Activated CD4-positive, alpha-beta T cell treated with anti-CD3 and anti-CD28 coated beads, Interleukin-2, amount 10 ng/mL, durations not matched to agents 24 days and 14 days (primary cell): ENCODE results near the gene PTPRQ. TPM values are rescaled to one million over a fixed set of nuclear protein-coding genes. Genes with fewer than 3 reads are reported as not detected.

ENCODE experiments used
- DNase-seq: peaks from one replicate; pipeline ENCODE4 v3.0.0; 2022
- H3K27ac Mint-ChIP-seq: one replicate; pipeline ENCODE4 v1.8.0; 2022; ENCODE audit warnings: mild to moderate bottlenecking, mixed read lengths
- H3K27me3 Mint-ChIP-seq: one replicate; pipeline ENCODE4 v1.8.0; 2022; ENCODE audit warnings: mixed read lengths
- H3K36me3 Mint-ChIP-seq: one replicate; pipeline ENCODE4 v1.8.0; 2022; ENCODE audit warnings: low read depth, mild to moderate bottlenecking, mixed read lengths
- H3K4me1 Mint-ChIP-seq: one replicate; pipeline ENCODE4 v1.8.0; 2021; ENCODE audit warnings: mixed read lengths
- H3K4me3 Mint-ChIP-seq: one replicate; pipeline ENCODE4 v1.8.0; 2022; ENCODE audit warnings: mild to moderate bottlenecking, moderate library complexity, mixed read lengths
- H3K9me3 Mint-ChIP-seq: one replicate; pipeline ENCODE4 v1.8.0; 2021; ENCODE audit warnings: mixed read lengths
- intact Hi-C: fragments of 100-400 bp; cut with micrococcal nuclease; formaldehyde crosslinking; loops from one replicate; pipeline ENCODE4 v1.15.1; 2023
- total RNA-seq: library from RNA; stranded (reverse); gene quantifications from 2 replicates; pipeline ENCODE4 v1.2.3, GENCODE V29; 2022

Gene PTPRQ
- total RNA-seq, 1 donor from 2014 or later = not detected

DNA sequence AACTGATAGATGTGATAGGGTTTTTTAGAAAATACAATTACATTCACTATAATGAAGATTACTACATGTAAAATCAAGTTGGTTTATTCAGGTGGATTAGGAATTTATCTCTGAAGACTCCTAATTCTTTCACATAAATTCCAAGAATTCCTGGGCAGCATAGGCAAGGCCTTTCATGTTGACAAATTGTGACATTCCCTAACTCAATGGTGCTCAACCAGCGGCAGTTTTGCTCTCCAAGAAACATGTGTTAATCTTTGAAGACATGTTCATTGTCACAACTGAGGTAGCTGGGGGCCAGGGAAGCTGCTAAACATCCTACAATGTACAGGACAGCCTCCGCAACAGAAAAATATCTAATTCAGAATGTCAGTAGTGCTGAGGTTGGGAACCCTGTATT, 46.3 kb downstream of the PTPRQ start:
- Mint-ChIP-seq H3K27ac (no peak overlapping the region), H3K4me1 (no peaks in the 10 kb centered on the region), H3K27me3 (no peaks in the 10 kb centered on the region), H3K36me3 (no peaks in the 10 kb centered on the region), H3K9me3 (no peaks in the 10 kb centered on the region), H3K4me3 (no peak overlapping the region)
- intact Hi-C loops = no loop called here
- no peak for DNase-seq

DNA sequence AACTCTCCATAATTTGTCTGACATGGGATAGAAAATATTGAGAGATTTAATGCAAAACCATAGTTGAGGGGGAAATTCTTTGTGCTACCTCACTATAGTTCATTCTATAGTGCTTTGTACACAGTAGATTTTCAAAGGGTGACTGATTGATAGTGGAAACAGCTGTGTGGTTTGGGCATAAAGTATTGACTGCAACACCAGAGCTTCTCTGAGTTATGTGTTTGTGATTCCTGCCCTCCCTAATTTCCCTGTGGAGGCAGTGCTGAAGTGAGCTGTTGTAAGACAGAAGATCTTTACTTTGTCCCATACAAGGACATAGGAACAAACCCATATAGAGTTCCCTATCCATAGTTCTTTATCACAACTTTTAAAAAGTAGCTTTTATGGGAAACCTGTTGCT, 47.1 kb downstream of the PTPRQ start:
- H3K27ac Mint-ChIP-seq = no peak overlapping the region
- H3K4me3 Mint-ChIP-seq = no peak overlapping the region
- intact Hi-C loops = no loop called here
- H3K27me3 Mint-ChIP-seq = no peaks in the 10 kb centered on the region
- no peak for DNase-seq
- no peaks in the 10 kb centered on the region for H3K36me3 Mint-ChIP-seq
- no peaks in the 10 kb centered on the region for H3K4me1 Mint-ChIP-seq
- H3K9me3 Mint-ChIP-seq = no peaks in the 10 kb centered on the region

DNA sequence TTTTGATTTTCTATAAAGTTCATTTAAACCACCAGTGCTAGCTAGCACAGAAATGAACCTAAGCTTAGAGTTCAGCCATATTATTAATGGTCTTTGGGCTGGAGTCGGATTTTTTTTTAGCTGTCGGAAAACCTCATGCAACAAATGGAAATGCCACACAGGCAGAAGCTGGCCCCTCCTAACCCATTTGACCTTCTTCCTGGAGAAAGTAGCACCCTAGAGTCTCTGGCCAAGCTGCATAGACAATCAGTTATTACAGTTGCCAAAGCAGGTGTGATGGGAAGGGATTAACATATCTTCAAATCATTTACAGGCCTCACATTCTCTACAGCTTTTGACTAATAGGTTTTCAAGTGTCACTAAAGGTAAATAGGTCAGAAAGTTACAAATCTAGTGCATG, 49.4 kb downstream of the PTPRQ start:
- no peaks in the 10 kb centered on the region for H3K36me3 Mint-ChIP-seq

DNA sequence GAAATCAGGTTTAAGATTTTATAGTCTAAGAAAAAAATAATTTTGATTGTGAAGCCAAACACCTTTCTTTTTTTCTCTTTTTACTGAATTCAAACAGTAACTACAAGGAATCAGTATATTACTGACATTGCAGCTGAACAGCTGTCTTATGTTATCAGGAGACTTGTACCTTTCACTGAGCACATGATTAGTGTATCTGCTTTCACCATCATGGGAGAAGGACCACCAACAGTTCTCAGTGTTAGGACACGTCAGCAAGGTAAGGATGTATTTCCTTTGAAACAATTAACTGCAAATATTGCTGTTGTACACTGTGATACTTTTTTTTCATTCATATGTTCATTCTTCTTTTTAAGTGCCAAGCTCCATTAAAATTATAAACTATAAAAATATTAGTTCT, 50.8 kb downstream of the PTPRQ start:
- intact Hi-C loops = no loop called here
- no peaks in the 10 kb centered on the region for H3K36me3 Mint-ChIP-seq
- no peaks in the 10 kb centered on the region for H3K27me3 Mint-ChIP-seq
- H3K9me3 Mint-ChIP-seq = no peaks in the 10 kb centered on the region
- no peaks in the 10 kb centered on the region for H3K4me1 Mint-ChIP-seq
- no peak overlapping the region for H3K4me3 Mint-ChIP-seq
- no peak overlapping the region for H3K27ac Mint-ChIP-seq
- DNase-seq = no peak

More for the DNA sequence above, 49.4 kb downstream of the PTPRQ start:
- DNase-seq = no peak
- Mint-ChIP-seq H3K4me3 (no peak overlapping the region), H3K27me3 (no peaks in the 10 kb centered on the region), H3K9me3 (no peaks in the 10 kb centered on the region), H3K4me1 (no peaks in the 10 kb centered on the region), H3K27ac (no peak overlapping the region)
- intact Hi-C loops = no loop called here

DNA sequence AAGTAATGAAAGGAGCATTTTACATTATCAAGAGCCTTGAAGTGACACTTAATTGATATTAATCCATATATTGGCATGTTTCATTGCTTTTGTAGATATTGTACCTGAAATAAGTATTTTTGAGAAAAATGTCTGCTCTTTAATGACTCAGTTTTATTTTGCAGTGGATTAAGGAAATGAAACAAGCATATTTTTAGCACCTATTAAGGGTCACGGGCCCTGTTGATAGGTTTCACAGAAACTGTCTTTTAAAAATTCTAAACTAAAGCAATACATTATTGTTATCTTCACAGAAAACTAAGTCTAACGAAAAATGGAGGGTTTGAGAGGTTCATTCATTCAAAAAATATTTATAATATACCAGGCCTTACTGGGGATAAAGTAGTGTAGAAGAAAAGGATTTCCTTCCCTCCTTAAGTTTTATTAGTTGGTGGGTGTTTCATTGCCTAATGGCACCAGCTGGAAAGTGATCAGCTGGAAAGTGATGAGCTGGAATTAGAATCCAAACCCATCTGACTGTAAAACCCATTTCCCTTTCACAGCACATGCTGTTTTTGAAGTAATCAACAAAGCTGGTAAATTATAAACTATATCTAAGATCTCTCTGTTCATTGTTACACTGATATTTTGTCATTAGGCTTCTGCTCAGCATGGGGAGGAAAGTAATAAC, 54.2 kb downstream of the PTPRQ start:
- Mint-ChIP-seq H3K4me3 (no peak overlapping the region), H3K9me3 (no peaks in the 10 kb centered on the region), H3K4me1 (no peaks in the 10 kb centered on the region), H3K36me3 (no peaks in the 10 kb centered on the region), H3K27ac (no peak overlapping the region), H3K27me3 (no peaks in the 10 kb centered on the region)
- intact Hi-C loops = no loop called here
- DNase-seq = no peak

DNA sequence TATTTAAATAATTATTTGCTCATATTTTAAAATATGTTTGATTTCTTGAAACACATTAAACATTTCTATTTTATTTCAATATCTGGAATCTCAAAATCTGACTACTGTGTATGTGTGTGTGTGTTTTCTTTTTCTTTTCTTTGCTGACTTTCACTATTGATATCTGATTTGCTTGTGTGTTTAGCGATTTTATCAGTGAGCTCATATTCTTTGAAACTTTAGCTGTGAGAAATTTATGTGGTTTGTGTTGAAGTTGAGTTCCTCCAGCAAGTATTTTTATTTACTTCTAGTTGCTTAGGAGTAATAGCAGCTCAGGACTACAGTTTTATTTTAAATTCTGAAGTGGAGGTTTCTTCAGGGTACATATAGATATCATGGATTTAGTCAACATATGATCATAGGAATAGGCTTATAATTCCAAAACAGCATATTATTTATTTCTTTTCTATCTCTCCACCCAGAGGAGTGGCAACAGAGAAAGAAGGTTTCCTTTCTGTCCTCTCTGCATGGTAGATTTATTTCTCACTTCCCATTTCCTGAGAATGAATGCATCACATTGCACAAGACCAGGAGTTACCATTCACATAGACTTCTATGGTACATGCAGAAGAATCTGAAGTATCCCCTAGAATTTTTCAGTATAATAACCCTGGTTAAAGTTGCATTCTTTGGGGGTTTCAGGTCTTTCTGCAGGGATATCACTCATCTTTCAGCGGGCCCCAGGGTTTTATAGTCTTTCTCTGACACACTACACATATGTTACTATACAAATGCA, 60.5 kb downstream of the PTPRQ start:
- intact Hi-C loops = no loop called here
- Mint-ChIP-seq H3K27me3 (no peaks in the 10 kb centered on the region), H3K27ac (no peak overlapping the region), H3K4me3 (no peak overlapping the region), H3K9me3 (no peaks in the 10 kb centered on the region), H3K4me1 (no peaks in the 10 kb centered on the region), H3K36me3 (no peaks in the 10 kb centered on the region)
- DNase-seq = no peak

DNA sequence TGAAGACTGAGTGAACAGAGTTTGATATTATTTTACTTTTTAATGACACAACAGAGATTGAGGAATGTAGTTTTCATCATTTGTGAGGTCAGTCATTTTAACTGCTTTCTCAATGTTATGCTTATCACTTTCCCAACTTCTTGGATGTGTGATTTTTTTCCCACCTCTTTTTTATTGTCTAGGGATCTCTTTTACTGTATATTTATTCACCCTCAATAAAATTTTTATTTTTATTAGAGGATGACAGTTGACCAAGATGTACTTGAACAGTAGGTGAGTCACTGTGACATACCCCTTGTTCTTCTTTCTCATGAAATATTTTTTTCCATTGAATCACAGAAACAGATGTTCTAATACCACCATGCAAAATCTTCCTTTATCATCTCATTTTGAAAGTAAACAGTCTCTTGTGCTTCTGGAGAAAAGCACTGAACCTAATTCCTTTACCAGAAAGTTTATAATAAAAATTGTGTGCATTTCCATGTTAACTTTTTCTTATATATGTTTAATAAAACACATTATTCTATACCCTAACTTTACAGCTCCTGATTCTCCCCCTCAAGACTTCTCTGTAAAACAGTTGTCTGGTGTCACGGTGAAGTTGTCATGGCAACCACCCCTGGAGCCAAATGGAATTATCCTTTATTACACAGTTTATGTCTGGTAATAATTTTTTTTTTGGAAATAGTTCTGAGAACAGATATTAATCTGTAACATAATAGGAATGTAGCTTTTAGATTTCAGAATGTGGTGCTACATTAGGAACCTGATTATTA, 65.9 kb downstream of the PTPRQ start:
- Mint-ChIP-seq H3K27me3 (no peaks in the 10 kb centered on the region), H3K9me3 (no peaks in the 10 kb centered on the region), H3K36me3 (no peaks in the 10 kb centered on the region), H3K27ac (no peak overlapping the region), H3K4me3 (no peak overlapping the region), H3K4me1 (no peaks in the 10 kb centered on the region)
- no peak for DNase-seq
- intact Hi-C loops = no loop called here

DNA sequence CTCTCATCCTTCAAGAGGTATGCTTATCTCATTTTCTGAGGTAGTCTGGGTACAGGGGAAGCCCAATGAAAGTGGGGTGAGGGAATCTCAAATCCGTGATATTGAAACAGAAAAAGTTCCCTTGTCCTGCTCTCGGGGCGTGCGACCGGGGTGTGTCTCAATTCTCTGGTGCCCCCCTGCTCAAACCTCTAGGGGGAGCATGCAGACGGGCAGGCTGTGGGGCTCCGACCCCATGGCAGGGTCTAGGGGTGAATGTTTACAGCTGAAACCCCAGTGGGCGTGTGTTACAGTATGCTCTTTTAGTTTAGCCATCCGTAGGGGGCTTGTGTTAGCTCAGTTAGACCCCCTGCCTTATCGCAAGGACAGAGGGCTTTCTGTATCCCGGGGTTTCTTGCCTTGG, 68.7 kb downstream of the PTPRQ start:
- no peak overlapping the region for H3K4me3 Mint-ChIP-seq
- DNase-seq = no peak
- intact Hi-C loops = no loop called here
- no peaks in the 10 kb centered on the region for H3K36me3 Mint-ChIP-seq
- H3K4me1 Mint-ChIP-seq = no peaks in the 10 kb centered on the region
- H3K27ac Mint-ChIP-seq = no peak overlapping the region
- H3K27me3 Mint-ChIP-seq = no peaks in the 10 kb centered on the region
- H3K9me3 Mint-ChIP-seq = peaks cover 4% of the 10 kb centered on the region

DNA sequence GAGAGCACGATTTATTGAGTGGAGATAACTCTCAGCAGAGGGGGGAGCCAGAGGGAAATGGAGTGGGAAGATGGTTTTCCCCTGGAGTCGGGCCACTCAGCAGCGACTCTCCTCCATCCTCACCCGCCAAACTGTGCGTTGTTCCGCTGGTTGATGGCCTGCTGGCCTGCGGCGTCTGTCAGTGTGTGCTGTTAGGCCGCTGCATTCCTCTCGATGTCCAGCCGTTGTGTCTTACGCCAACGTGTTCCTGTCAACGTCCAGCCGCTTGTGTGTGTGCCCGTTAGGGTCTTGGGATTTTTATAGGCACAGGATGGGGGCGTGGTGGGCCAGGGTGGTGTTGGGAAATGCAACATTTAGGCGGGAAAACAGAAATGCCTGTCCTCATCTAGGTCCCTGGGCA, 69.2 kb downstream of the PTPRQ start:
- H3K36me3 Mint-ChIP-seq = no peaks in the 10 kb centered on the region
- H3K9me3 Mint-ChIP-seq = peaks cover 6% of the 10 kb centered on the region
- no peaks in the 10 kb centered on the region for H3K4me1 Mint-ChIP-seq
- no peaks in the 10 kb centered on the region for H3K27me3 Mint-ChIP-seq
- intact Hi-C loops = no loop called here
- no peak overlapping the region for H3K27ac Mint-ChIP-seq
- H3K4me3 Mint-ChIP-seq = no peak overlapping the region
- DNase-seq = no peak

DNA sequence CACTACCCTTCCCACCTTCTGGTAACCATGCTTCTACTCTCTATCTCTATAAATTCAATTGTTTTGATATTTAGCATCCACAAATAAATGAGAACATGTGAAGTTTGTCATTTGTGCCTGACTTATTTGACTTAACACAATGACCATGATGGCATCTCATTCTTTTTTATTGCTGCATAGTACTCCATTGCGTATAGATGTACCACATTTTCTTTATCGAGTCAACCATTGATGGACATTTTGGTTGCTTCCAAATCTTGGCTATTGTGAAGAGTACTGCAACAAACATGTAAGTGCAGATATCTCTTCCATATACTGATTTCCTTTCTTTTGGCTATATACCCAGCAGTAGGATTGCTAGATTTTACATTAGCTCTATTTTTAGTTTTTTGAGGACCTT, 73.6 kb downstream of the PTPRQ start:
- Mint-ChIP-seq H3K9me3 (peaks cover 9% of the 10 kb centered on the region), H3K4me3 (no peak overlapping the region), H3K4me1 (no peaks in the 10 kb centered on the region), H3K27me3 (no peaks in the 10 kb centered on the region), H3K36me3 (no peaks in the 10 kb centered on the region), H3K27ac (no peak overlapping the region)
- intact Hi-C loops = no loop called here
- DNase-seq = no peak

DNA sequence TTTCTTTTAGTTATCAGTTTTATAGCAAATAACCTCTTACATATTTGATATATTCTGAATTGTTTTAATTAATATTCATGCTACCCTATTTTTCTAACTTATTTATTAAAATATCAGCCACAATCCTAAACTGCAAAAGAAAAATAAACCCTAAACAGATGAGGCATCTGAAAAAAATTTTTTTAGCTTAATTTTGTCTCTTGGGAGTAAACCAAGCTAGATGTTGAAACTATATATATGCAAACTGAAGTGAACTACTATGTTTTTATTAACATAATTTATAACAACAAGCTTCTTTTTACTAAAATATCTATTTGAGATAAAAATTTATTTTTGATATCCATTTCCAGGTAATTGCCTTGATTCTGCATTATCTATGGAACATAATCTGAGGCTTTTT, 87.6 kb downstream of the PTPRQ start:
- no peak for DNase-seq
- Mint-ChIP-seq H3K4me1 (no peaks in the 10 kb centered on the region), H3K4me3 (no peak overlapping the region), H3K27ac (no peak overlapping the region), H3K27me3 (no peaks in the 10 kb centered on the region), H3K36me3 (no peaks in the 10 kb centered on the region), H3K9me3 (no peaks in the 10 kb centered on the region)
- intact Hi-C loops = no loop called here

DNA sequence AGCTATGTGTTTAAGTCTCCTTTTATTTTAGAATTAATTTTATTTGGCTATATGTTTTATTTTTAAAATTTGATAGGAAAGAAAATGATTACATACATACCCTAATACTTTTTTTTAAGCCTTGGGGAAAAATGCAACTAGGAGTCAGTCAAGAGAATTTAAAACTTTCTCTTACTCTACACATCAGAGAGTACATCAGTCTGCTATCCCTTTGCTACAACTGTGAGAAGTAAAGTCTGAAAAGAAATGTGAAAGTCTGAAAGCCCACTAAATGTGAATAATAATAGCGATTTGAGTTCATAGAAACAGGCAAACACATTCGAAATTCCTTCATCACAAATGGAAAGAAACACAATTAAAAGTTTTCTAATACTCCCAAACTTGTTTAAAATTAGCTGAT, 95.0 kb downstream of the PTPRQ start:
- no peak overlapping the region for H3K27ac Mint-ChIP-seq

DNA sequence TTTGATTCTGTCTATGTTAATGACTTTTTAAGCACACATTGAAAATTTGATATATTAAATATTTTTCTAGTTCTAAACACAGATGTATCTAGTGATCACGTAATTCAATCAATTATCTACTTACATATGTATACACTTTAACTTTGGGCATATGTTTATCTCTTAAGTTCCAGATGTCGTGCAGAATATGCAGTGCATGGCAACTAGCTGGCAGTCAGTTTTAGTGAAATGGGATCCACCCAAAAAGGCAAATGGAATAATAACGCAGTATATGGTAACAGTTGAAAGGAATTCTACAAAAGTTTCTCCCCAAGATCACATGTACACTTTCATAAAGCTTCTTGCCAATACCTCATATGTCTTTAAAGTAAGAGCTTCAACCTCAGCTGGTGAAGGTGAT, 105.3 kb downstream of the PTPRQ start:
- Mint-ChIP-seq H3K4me3 (no peak overlapping the region), H3K4me1 (no peaks in the 10 kb centered on the region), H3K36me3 (no peaks in the 10 kb centered on the region), H3K27ac (no peak overlapping the region), H3K9me3 (no peaks in the 10 kb centered on the region), H3K27me3 (no peaks in the 10 kb centered on the region)
- intact Hi-C loops = no loop called here
- DNase-seq = no peak

More for the DNA sequence above, 95.0 kb downstream of the PTPRQ start:
- Mint-ChIP-seq H3K9me3 (no peaks in the 10 kb centered on the region), H3K4me3 (no peak overlapping the region), H3K4me1 (no peaks in the 10 kb centered on the region), H3K36me3 (no peaks in the 10 kb centered on the region), H3K27me3 (no peaks in the 10 kb centered on the region)
- DNase-seq = no peak
- intact Hi-C loops = no loop called here

DNA sequence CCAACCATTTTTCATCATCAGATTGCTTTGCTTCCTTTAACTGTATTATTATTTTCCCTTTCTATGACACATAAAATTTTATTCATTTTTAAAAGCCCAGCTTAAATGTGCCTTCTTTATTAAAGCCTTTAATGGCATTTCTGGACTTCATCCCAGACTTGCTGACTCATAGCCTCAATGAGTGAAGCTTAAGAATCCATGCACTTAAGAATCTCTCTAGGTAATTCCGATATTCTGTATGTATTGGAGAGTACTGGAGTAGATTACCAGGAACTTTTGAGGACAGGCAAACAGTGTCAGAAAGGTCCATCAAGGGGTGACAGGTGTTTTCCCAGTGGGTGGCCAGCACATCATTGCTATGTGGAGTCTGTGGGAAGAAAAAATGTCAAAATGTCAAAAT, 107.9 kb downstream of the PTPRQ start:
- Mint-ChIP-seq H3K27me3 (no peaks in the 10 kb centered on the region), H3K27ac (no peak overlapping the region), H3K4me1 (no peaks in the 10 kb centered on the region), H3K4me3 (no peak overlapping the region), H3K9me3 (no peaks in the 10 kb centered on the region), H3K36me3 (no peaks in the 10 kb centered on the region)
- intact Hi-C loops = no loop called here
- DNase-seq = no peak
